B cell (primary cell): ENCODE results near the gene DNASE1. TPM values are rescaled to one million over a fixed set of nuclear protein-coding genes. Genes with fewer than 3 reads are reported as not detected.

Experiments used
- ATAC-seq: fragments of 200-7000 bp; cut with Tn5 transposase; one replicate; pipeline ENCODE4 v1.10.0; 2021; ENCODE audit warnings: low read depth, mild to moderate bottlenecking, moderate number of reproducible peaks, moderate library complexity
- CTCF ChIA-PET: fragments of 350-600 bp; sonication (Branson Sonifier 250); formaldehyde crosslinking; loops from one replicate; lab custom pipeline; 2021; ENCODE audit warnings: antibody characterized with exemption, inconsistent platforms; lab: Charles Lee
- POLR2A ChIA-PET: fragments of 350-600 bp; sonication (Branson Sonifier 250); formaldehyde crosslinking; loops from one replicate; lab custom pipeline; 2021; ENCODE audit warnings: antibody characterized with exemption; lab: Charles Lee
- DNase-seq: peaks from one replicate; pipeline ENCODE4 v3.0.0; 2013
- H2AFZ ChIP-seq: 2 replicates; pipeline ENCODE4 v1.6.1; 2012; ENCODE audit warnings: mild to moderate bottlenecking, low read depth, low read length; ENCODE audit not compliant: insufficient read depth, poor library complexity, severe bottlenecking
- H3K27ac ChIP-seq, 2 donors: 1 replicate in 1 of 2; 2 replicates in 1 of 2; pipeline ENCODE4 v1.5.1; 2012 to 2013; ENCODE audit warnings: low read length in 2 of 2, mild to moderate bottlenecking in 2 of 2, moderate library complexity in 1 of 2
- H3K27me3 ChIP-seq, 4 experiments: fragments of 200-600 bp in 1 of 4; sonication (generic) in 1 of 4; replicated peaks in 1 of 4; 1 replicate in 2 of 4; 2 replicates in 2 of 4; pipeline versions ENCODE4 v1.6.1 to v1.7.0; 2013 to 2016; ENCODE audit warnings: low read length in 3 of 4, mild to moderate bottlenecking in 2 of 4, mixed read lengths in 1 of 4, moderate library complexity in 1 of 4; ENCODE audit not compliant: insufficient read depth in 4 of 4, control insufficient read depth in 3 of 4; ENCODE audit errors: control extremely low read depth in 1 of 4
- H3K36me3 ChIP-seq, 2 experiments: replicated peaks in 1 of 2; 1 replicate in 1 of 2; 2 replicates in 1 of 2; pipeline versions ENCODE4 v1.6.1 to v1.7.1; 2013; ENCODE audit warnings: low read length in 1 of 2; ENCODE audit not compliant: insufficient read depth in 2 of 2, control insufficient read depth in 1 of 2; ENCODE audit errors: control extremely low read depth in 1 of 2, extremely low read depth in 1 of 2
- H3K4me1 ChIP-seq, 2 donors: fragments of 200-600 bp in 1 of 2; sonication (generic) in 1 of 2; 1 replicate in 1 of 2; 2 replicates in 1 of 2; pipeline versions ENCODE4 v1.5.1 to v1.6.1; 2013 to 2017; ENCODE audit warnings: low read length in 2 of 2; ENCODE audit not compliant: control insufficient read depth in 2 of 2, insufficient read depth in 2 of 2
- H3K4me2 ChIP-seq: replicated peaks from 2 replicates; pipeline ENCODE3; 2012; ENCODE audit warnings: mild to moderate bottlenecking, low read depth, low read length; ENCODE audit not compliant: poor library complexity, severe bottlenecking
- H3K4me3 ChIP-seq, 5 experiments: fragments of 200-600 bp in 1 of 5; sonication (generic) in 1 of 5; 1 replicate in 3 of 5; 2 replicates in 2 of 5; pipeline versions ENCODE4 v1.5.1 to v1.7.0; 2011 to 2016; ENCODE audit warnings: low read length in 4 of 5, mild to moderate bottlenecking in 4 of 5, low read depth in 2 of 5, control low read depth in 1 of 5, moderate library complexity in 1 of 5; ENCODE audit not compliant: insufficient read depth in 1 of 5; ENCODE audit errors: control extremely low read depth in 1 of 5, extremely low read depth in 1 of 5
- H3K79me2 ChIP-seq: fragments of 200-600 bp; sonication (generic); one replicate; pipeline ENCODE4 v1.6.0; 2016; ENCODE audit warnings: low read length; ENCODE audit not compliant: control insufficient read depth, insufficient read depth
- H3K9ac ChIP-seq: fragments of 200-600 bp; sonication (generic); 2 replicates; pipeline ENCODE4 v1.6.1; 2017; ENCODE audit warnings: mild to moderate bottlenecking, low read length, moderate library complexity
- H3K9me3 ChIP-seq, 3 donors: one replicate each; pipeline versions ENCODE4 v1.6.1 to v1.7.1; 2013; ENCODE audit warnings: low read length in 2 of 3; ENCODE audit not compliant: control insufficient read depth in 2 of 3, insufficient read depth in 1 of 3; ENCODE audit errors: control extremely low read depth in 1 of 3
- H4K20me1 ChIP-seq: 2 replicates; pipeline ENCODE4 v1.6.0; 2012; ENCODE audit warnings: mild to moderate bottlenecking, low read length; ENCODE audit not compliant: insufficient read depth, control insufficient read depth, poor library complexity, severe bottlenecking
- H3K27ac Mint-ChIP-seq: one replicate; pipeline ENCODE4 v1.8.0; 2021; ENCODE audit warnings: mixed read lengths
- H3K27me3 Mint-ChIP-seq: one replicate; pipeline ENCODE4 v1.8.0; 2021; ENCODE audit warnings: mixed read lengths
- H3K4me1 Mint-ChIP-seq: one replicate; pipeline ENCODE4 v1.8.0; 2021; ENCODE audit warnings: mixed read lengths
- H3K4me3 Mint-ChIP-seq: one replicate; pipeline ENCODE4 v1.8.0; 2021; ENCODE audit warnings: mixed read lengths
- H3K9me3 Mint-ChIP-seq: one replicate; pipeline ENCODE4 v1.8.0; 2022; ENCODE audit warnings: mixed read lengths; ENCODE audit not compliant: insufficient read depth
- CTCF ChIP-seq: fragments of 200-600 bp; IDR thresholded peaks from one replicate; pipeline ENCODE4 v1.8.0; 2022; ENCODE audit warnings: antibody characterized with exemption, mild to moderate bottlenecking
- EZH2 ChIP-seq: IDR thresholded peaks from 2 replicates; pipeline ENCODE4 v1.6.1; 2012; ENCODE audit warnings: borderline replicate concordance, low read depth, mild to moderate bottlenecking, moderate library complexity, low read length; ENCODE audit not compliant: insufficient read depth, poor library complexity, severe bottlenecking
- WGBS: methylation state at CpG from one replicate; pipeline ENCODE4 v1.1.5; 2013; ENCODE audit warnings: missing lambda C conversion rate; ENCODE audit not compliant: insufficient coverage; 5-methylcytosine and 5-hydroxymethylcytosine counted together
- intact Hi-C: fragments of 100-400 bp; cut with micrococcal nuclease; formaldehyde crosslinking; loops from one replicate; pipeline ENCODE4 v1.10.0; 2022
- polyA plus RNA-seq: library from polyadenylated mRNA; depleted of rRNA; stranded (reverse); fragments of >200 nt; gene quantifications from 2 replicates; pipeline ENCODE4 v1.2.3, GENCODE V29; 2012
- total RNA-seq, 2 donors: library from RNA; stranded (reverse); fragments of 120-200 nt in 1 of 2; gene quantifications; 1 replicate in 1 of 2; 2 replicates in 1 of 2; pipeline versions ENCODE4 v1.2.3 to v1.2.4, GENCODE V29; 2013 to 2022

The DNASE1 gene
- total and polyA plus RNA-seq, 2 donors (not counting 1 experiment from before 2014, with no cell fraction given), result 53.3 to 53.7 TPM

GRCh38 chr16:3669082-3669481, 14.6 kb downstream of the DNASE1 start:
- peaks cover 4% of the 10 kb centered on the region for H3K4me1 Mint-ChIP-seq
- ATAC-seq (no peak), DNase-seq (no peak)
- H3K4me3 Mint-ChIP-seq, result no peak overlapping the region
- H3K27ac Mint-ChIP-seq, result no peak overlapping the region
- H3K27me3 Mint-ChIP-seq, result no peaks in the 10 kb centered on the region
- Histone ChIP-seq H3K27ac (no peak overlapping the region), H3K9ac (no peak overlapping the region), H3K27me3 (no peaks in the 10 kb centered on the region), H4K20me1 (no peaks in the 10 kb centered on the region), H3K9me3 (no peaks in the 10 kb centered on the region), H3K36me3 (peaks cover 0 to 30% of the 10 kb centered on the region in 2 experiments), H3K79me2 (no peaks in the 10 kb centered on the region), H3K4me1 (no peaks in the 10 kb centered on the region), H3K4me3 (no peak overlapping the region), H3K4me2 (no peak overlapping the region), H2AFZ (no peak overlapping the region)
- no peaks in the 10 kb centered on the region for H3K9me3 Mint-ChIP-seq
- ChIA-PET CTCF (no interaction called here), POLR2A (no interaction called here)
- intact Hi-C loops, result no loop called here
- TF ChIP-seq CTCF (no peak), EZH2 (no peak)
- WGBS, result 72% methylated on average over 9 of the region's 10 CpGs

GRCh38 chr16:3670711-3671110, 16.2 kb downstream of the DNASE1 start:
- ATAC-seq, result no peak
- H3K79me2 ChIP-seq, result no peaks in the 10 kb centered on the region
- DNase-seq, result no peak
- H2AFZ ChIP-seq, result no peak overlapping the region
- no peaks in the 10 kb centered on the region for H3K27me3 ChIP-seq
- H4K20me1 ChIP-seq, result no peaks in the 10 kb centered on the region
- WGBS, result 82% methylated on average over 13 of the region's 13 CpGs
- Mint-ChIP-seq H3K9me3 (no peaks in the 10 kb centered on the region), H3K27ac (no peak overlapping the region), H3K4me3 (no peak overlapping the region), H3K4me1 (peaks cover 3% of the 10 kb centered on the region), H3K27me3 (no peaks in the 10 kb centered on the region)
- peaks cover 0 to 33% of the 10 kb centered on the region in 2 experiments for H3K36me3 ChIP-seq
- H3K9me3 ChIP-seq, result no peaks in the 10 kb centered on the region
- ChIA-PET CTCF (interaction anchor here (0.6 kb wide), 1 partner anchor 87 kb away, joined by 3 read pairs; no protein-coding TSS in a partner anchor), POLR2A (no interaction called here)
- no peak overlapping the region for H3K9ac ChIP-seq
- no peak overlapping the region for H3K4me3 ChIP-seq
- no peak overlapping the region for H3K27ac ChIP-seq
- H3K4me2 ChIP-seq, result no peak overlapping the region
- no peak for TF ChIP-seq CTCF
- TF ChIP-seq EZH2, result no peak
- H3K4me1 ChIP-seq, result no peaks in the 10 kb centered on the region
- intact Hi-C loops, result no loop called here
